ENCODE data around the gene RARA. TPM values are rescaled to one million over a fixed set of nuclear protein-coding genes. Genes with fewer than 3 reads are reported as not detected.
"Not testable (repeated sequence)": the region's sequence is repeated elsewhere in the genome, so short reads cannot be mapped to it uniquely, and the experiment has no call there.

RARA gene
- total RNA-seq, 1 donor, result 67.9 TPM

DNA sequence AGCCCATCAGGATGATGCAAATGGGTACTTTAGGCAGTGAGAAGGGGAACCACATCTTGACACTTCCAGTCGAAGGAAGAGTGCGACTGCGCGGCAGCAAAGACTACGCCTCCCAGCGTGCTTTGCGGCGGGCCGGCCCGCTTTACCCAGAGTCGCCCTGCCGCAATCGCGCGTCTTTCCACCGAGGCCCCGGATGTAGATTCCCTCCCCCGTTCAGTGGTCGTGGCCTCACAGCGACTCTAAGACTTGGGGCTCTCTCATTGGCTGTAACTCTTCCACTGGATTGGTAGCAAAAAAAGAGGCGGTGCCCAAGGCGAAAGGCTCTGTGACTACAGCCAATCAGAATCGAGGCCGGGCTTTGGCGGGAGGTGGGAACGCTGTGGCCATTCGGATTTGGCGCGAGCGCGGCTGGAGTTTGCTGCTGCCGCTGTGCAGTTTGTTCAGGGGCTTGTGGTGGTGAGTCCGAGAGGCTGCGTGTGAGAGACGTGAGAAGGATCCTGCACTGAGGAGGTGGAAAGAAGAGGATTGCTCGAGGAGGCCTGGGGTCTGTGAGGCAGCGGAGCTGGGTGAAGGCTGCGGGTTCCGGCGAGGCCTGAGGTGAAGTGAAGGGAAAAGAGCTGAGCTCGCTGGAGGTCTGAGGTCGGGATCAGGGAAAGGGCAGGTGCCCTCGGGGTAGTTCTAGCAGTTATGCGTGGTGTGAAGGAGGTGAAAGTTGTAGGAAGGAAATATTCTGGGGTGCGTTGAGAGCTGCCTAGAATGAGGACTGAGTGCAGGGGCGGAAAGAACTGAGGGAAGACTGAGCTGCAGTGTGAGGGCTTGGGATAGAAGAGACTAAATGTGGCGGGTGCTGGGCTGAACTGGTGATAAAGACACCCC is 21.2 kb upstream of the RARA start, which contains the start of gene CDC6:
Gene CDC6, plus strand, starts transcription at position 386 of the 876 bp plus-strand sequence. CDS start 1,542 bp downstream, outside the sequence.
- peaks cover 16% of the 10 kb centered on the region for H3K4me1 ChIP-seq (ENCODE audit: insufficient read depth, low read length)
- no peaks in the 10 kb centered on the region for H3K27me3 ChIP-seq (ENCODE audit: insufficient read depth, low read length)
- peak within 1 kb of the TSS; percentile 43 for H3K4me3 ChIP-seq (ENCODE audit: low read length)
- no peaks in the 10 kb centered on the region for H3K9me3 ChIP-seq (ENCODE audit: low read depth, low read length)

GRCh38 chr17:40290629-40291280 is 18.2 kb upstream of the RARA start:
- peaks cover 16% of the 10 kb centered on the region for H3K4me1 ChIP-seq (ENCODE audit: insufficient read depth, low read length)
- H3K9me3 ChIP-seq (ENCODE audit: low read depth, low read length), result no peaks in the 10 kb centered on the region
- H3K27me3 ChIP-seq (ENCODE audit: insufficient read depth, low read length), result no peaks in the 10 kb centered on the region
- no peak overlapping the region for H3K4me3 ChIP-seq (ENCODE audit: low read length)

DNA sequence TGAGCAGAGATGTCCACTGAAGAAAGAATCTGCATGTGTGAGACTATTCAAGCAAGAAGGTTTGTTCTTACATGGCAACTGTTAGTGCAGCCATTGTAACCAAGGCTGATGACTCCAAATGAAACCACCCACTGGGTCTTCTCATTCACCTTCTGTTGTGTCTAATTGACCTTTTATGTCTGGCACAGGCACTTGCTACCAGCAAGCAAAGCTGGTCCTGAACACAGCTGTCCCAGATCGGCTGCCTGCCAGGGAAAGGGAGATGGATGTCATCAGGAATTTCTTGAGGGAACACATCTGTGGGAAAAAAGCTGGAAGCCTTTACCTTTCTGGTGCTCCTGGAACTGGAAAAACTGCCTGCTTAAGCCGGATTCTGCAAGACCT is 17.7 kb upstream of the RARA start:
- no peaks in the 10 kb centered on the region for H3K27me3 ChIP-seq (ENCODE audit: insufficient read depth, low read length)
- H3K9me3 ChIP-seq (ENCODE audit: low read depth, low read length), result no peaks in the 10 kb centered on the region
- peaks cover 16% of the 10 kb centered on the region for H3K4me1 ChIP-seq (ENCODE audit: insufficient read depth, low read length)

DNA sequence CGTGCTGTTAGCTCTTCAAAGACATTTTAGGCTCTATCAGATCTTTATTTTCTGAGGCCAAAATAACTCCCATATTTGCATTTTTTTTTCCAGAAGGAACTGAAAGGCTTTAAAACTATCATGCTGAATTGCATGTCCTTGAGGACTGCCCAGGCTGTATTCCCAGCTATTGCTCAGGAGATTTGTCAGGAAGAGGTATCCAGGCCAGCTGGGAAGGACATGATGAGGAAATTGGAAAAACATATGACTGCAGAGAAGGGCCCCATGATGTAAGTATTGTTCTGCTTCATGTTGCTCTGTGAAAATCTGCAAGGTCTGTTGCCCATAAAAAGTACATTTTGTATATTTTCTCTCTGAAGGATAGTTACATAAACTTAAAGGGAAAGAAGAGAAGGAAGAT is 15.6 kb upstream of the RARA start:
- Histone ChIP-seq H3K9me3 (ENCODE audit: low read depth, low read length) (no peaks in the 10 kb centered on the region), H3K4me1 (ENCODE audit: insufficient read depth, low read length) (peaks cover 6% of the 10 kb centered on the region), H3K4me3 (ENCODE audit: low read length) (no peak overlapping the region), H3K27me3 (ENCODE audit: insufficient read depth, low read length) (no peaks in the 10 kb centered on the region)

More for the DNA sequence above, 17.7 kb upstream of the RARA start:
- H3K4me3 ChIP-seq (ENCODE audit: low read length), result no peak overlapping the region

DNA sequence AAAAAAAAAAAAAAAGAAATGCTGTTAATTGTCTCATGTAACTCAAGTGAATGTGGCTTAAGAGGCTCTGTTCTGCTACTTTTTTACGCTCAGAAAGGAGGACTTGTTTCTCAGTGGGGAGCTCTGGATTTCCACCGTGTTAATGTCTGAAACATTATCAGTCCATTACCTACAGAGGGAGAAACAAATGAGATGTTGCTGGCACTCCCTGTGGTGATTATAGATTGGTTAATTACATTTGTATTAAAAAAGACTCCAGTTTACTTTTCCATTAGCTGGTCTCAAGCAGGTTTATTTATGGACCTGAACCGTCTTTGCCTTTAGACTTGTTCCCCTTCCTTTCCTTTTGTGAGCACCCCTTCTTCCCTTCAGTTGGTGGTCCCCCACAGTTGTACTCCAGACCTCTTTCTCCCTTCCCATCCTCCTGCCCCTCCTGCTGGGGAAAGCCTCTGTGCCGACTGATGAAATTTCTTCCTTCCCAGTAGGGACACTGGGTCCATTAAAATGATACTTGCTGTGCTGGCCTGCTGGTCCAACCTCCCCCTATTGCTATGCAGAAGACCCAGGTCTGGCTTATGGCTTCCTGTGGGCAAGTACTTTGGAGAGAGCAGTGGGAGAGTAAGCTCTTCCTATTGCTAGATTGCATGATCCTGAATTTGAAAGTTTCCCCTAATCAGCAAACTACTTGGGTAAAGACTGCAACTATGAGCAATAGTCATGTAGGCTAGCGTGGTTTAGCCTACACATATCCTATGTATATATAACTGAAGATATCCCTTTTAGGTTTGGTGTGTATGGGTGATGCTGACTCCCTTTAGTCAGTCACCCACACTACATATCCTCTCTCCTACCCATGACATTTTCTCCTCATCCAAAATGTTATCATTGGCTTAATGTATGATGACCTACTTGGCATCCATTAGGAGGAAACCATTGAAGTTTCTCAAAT is 13.2 kb upstream of the RARA start:
- H3K9me3 ChIP-seq (ENCODE audit: low read depth, low read length), result no peaks in the 10 kb centered on the region
- H3K4me1 ChIP-seq (ENCODE audit: insufficient read depth, low read length), result no peaks in the 10 kb centered on the region
- no peak overlapping the region for H3K4me3 ChIP-seq (ENCODE audit: low read length)
- H3K27me3 ChIP-seq (ENCODE audit: insufficient read depth, low read length), result no peaks in the 10 kb centered on the region

DNA sequence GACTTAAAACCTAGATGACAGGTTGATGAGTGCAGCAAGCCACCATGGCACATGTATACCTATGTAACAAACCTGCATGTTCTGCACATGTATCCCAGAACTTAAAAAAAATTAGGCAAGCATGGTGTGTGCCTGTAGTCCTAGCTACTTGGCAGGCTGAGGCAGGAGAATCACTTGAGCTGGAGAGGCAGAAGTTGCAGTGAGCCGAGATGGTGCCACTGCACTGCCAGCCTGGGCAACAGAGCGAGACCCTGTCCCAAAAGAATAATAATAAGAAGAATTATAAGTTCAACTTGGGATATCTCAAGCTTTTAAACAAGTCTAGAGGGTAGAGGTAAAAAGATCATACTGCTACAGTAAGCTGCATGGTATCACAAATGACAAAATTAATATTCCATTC is 11.5 kb upstream of the RARA start:
- H3K27me3 ChIP-seq (ENCODE audit: insufficient read depth, low read length), result no peaks in the 10 kb centered on the region
- no peaks in the 10 kb centered on the region for H3K4me1 ChIP-seq (ENCODE audit: insufficient read depth, low read length)
- H3K9me3 ChIP-seq (ENCODE audit: low read depth, low read length), result no peaks in the 10 kb centered on the region
- H3K4me3 ChIP-seq (ENCODE audit: low read length), result no peak overlapping the region

- Histone ChIP-seq H3K4me3 (ENCODE audit: low read length) (no peak overlapping the region), H3K27me3 (ENCODE audit: insufficient read depth, low read length) (no peaks in the 10 kb centered on the region), H3K9me3 (ENCODE audit: low read depth, low read length) (no peaks in the 10 kb centered on the region), H3K4me1 (ENCODE audit: insufficient read depth, low read length) (peaks cover 8% of the 10 kb centered on the region)
Measured at GRCh38 chr17:40298726-40299125, 10.3 kb upstream of the RARA start.

GRCh38 chr17:40299159-40299757 is 9.7 kb upstream of the RARA start:
- H3K9me3 ChIP-seq (ENCODE audit: low read depth, low read length); H3K4me3 ChIP-seq (ENCODE audit: low read length); H3K4me1 ChIP-seq (ENCODE audit: insufficient read depth, low read length): not testable (repeated sequence)

DNA sequence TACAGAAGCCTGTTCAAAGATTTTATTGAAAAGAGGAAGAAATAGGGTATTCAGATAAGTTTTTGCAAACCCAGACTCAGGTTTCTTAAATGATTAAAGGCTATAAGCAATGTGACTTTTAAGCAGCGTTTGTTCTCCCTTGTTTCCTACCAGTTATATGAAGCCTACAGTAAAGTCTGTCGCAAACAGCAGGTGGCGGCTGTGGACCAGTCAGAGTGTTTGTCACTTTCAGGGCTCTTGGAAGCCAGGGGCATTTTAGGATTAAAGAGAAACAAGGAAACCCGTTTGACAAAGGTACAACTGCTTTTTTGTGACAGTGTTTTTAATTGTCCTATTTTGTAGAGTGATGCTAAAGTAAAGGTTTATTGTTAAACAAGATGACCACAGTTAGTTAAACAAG is 7.7 kb upstream of the RARA start:
- Histone ChIP-seq H3K4me3 (ENCODE audit: low read length) (no peak overlapping the region), H3K27me3 (ENCODE audit: insufficient read depth, low read length) (no peaks in the 10 kb centered on the region), H3K9me3 (ENCODE audit: low read depth, low read length) (no peaks in the 10 kb centered on the region), H3K4me1 (ENCODE audit: insufficient read depth, low read length) (peaks cover 11% of the 10 kb centered on the region)

More at GRCh38 chr17:40299159-40299757, 9.7 kb upstream of the RARA start:
- H3K27me3 ChIP-seq (ENCODE audit: insufficient read depth, low read length), result not testable (repeated sequence)

DNA sequence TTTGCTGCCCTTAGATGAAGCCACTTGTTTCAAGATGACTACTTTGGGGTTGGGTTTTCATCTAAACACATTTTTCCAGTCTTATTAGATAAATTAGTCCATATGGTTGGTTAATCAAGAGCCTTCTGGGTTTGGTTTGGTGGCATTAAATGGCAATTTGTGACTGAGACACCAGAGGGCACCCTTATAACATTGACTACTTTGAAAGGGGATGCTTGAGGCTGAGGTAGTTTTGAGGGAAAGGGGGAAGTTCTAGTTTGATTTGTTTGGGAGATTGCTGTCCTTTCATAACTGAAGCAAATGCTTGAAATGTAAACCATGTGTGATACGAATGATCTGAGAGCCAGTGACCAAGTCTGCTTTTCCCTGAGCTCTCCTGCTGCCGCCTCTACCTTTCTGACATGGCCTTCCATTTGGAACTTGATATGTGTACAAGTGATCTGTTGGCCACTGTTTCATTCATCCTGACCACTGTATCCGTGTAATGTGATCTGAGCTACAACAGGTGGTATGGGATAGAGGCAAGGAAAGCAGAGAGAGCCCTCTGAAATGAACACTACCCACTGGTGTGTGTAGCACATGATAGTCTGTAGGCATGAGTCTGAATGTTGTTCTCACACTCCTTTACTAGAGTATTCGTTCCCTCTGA is 5.8 kb upstream of the RARA start:
- H3K27me3 ChIP-seq (ENCODE audit: insufficient read depth, low read length), result no peaks in the 10 kb centered on the region
- H3K4me1 ChIP-seq (ENCODE audit: insufficient read depth, low read length), result peaks cover 29% of the 10 kb centered on the region
- H3K9me3 ChIP-seq (ENCODE audit: low read depth, low read length), result no peaks in the 10 kb centered on the region
- H3K4me3 ChIP-seq (ENCODE audit: low read length), result no peak overlapping the region

GRCh38 chr17:40303708-40304551 is 5.0 kb upstream of the RARA start:
- H3K4me1 ChIP-seq (ENCODE audit: insufficient read depth, low read length), result peaks cover 37% of the 10 kb centered on the region
- H3K27me3 ChIP-seq (ENCODE audit: insufficient read depth, low read length), result no peaks in the 10 kb centered on the region
- no peak overlapping the region for H3K4me3 ChIP-seq (ENCODE audit: low read length)
- no peaks in the 10 kb centered on the region for H3K9me3 ChIP-seq (ENCODE audit: low read depth, low read length)

- peaks cover 43% of the 10 kb centered on the region for H3K4me1 ChIP-seq (ENCODE audit: insufficient read depth, low read length)
- H3K27me3 ChIP-seq (ENCODE audit: insufficient read depth, low read length); H3K4me3 ChIP-seq (ENCODE audit: low read length); H3K9me3 ChIP-seq (ENCODE audit: low read depth, low read length): not testable (repeated sequence)
Measured at GRCh38 chr17:40304552-40304863, 4.5 kb upstream of the RARA start.

DNA sequence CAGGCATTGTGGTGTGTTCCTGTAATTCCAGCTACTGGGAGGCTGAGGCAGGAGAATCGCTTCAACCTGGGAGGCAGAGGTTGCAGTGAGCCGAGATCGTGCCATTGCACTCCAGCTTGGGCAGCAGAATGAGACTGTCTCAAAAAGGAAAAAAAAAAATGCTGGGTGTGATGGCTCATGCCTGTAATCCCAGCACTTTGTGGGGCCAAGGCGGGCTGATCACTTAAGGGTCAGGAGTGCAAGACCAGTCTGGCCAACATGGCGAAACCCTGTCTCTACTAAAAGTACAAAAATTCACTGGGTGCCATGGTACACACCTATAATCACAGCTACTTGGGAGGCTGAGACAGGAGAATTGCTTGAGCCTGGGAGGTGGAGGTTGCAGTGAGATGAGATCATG is 4.1 kb upstream of the RARA start:
- not testable (repeated sequence) for H3K9me3 ChIP-seq (ENCODE audit: low read depth, low read length); H3K27me3 ChIP-seq (ENCODE audit: insufficient read depth, low read length); H3K4me3 ChIP-seq (ENCODE audit: low read length)
- H3K4me1 ChIP-seq (ENCODE audit: insufficient read depth, low read length), result peaks cover 46% of the 10 kb centered on the region
